D721Med (cell line): ENCODE data around the gene TINAG.
"Not testable (repeated sequence)": the region's sequence is repeated elsewhere in the genome, so short reads cannot be mapped to it uniquely, and the experiment has no call there.

Source experiments
- DNase-seq: peaks from one replicate; pipeline ENCODE4 v3.0.0; 2011; ENCODE audit warnings: low spot score; ENCODE audit not compliant: insufficient read length
- FAIRE-seq: peaks from 2 replicates; lab custom pipeline; 2011; peaks lifted over from hg19 to GRCh38; lab: Jason Lieb, UNC
- TF ChIP-seq, protein P1 (sequence below): IDR thresholded peaks from 2 replicates; pipeline ENCODE4 v1.5.1; 2012; ENCODE audit warnings: mild to moderate bottlenecking, control low read depth; ENCODE audit not compliant: insufficient read depth; ENCODE audit errors: missing control alignments

Gene TINAG

GRCh38 chr6:54307439-54307910, 766 bp upstream of the TINAG start:
- no peak for FAIRE-seq

GRCh38 chr6:54308986-54309315, 710 bp downstream of the TINAG start:
- TF ChIP-seq, protein P1, sequence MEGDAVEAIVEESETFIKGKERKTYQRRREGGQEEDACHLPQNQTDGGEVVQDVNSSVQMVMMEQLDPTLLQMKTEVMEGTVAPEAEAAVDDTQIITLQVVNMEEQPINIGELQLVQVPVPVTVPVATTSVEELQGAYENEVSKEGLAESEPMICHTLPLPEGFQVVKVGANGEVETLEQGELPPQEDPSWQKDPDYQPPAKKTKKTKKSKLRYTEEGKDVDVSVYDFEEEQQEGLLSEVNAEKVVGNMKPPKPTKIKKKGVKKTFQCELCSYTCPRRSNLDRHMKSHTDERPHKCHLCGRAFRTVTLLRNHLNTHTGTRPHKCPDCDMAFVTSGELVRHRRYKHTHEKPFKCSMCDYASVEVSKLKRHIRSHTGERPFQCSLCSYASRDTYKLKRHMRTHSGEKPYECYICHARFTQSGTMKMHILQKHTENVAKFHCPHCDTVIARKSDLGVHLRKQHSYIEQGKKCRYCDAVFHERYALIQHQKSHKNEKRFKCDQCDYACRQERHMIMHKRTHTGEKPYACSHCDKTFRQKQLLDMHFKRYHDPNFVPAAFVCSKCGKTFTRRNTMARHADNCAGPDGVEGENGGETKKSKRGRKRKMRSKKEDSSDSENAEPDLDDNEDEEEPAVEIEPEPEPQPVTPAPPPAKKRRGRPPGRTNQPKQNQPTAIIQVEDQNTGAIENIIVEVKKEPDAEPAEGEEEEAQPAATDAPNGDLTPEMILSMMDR: no peak
- FAIRE-seq (no peak), DNase-seq (no peak)

More at GRCh38 chr6:54307439-54307910, 766 bp upstream of the TINAG start:
- DNase-seq: no peak
- TF ChIP-seq, protein P1: no peak

DNA sequence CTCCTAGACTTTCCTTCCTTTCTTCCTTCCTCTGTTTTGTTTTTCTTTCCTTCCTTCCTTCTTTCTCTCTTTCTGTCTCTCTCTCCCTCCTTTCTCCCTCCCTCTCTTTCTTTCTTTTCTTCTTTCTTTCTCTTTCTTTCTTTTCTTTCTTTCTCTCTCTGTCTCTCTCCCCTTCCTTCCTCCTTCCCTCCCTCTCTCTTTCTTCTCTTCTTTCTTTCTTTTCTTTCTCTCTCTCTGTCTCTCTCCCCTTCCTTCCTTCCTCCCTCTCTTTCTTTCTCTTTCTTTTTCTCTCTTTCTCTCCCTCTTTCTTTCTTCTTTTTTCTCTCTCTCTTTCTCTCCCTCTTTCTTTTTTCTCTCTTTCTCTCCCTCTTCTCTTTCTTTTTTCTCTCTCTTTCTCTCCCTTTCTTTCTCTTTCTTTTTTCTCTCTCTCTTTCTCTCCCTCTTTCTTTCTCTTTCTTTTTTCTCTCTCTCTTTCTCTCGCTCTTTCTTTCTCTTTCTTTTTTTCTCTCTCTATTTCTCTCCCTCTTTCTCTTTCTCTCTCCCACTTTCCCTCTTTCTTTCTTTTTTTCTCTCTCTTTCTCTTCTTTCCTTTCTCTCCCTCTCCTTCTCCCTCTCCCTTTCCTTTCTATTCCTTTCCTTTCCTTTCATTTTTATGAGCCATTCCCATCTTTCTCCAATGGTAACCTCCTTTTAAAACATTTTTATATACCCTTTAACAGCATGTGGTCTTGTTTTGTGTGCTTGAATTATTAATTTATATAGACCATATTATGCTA, 2.3 kb downstream of the TINAG start:
- FAIRE-seq: no peak
- no peak for DNase-seq
- TF ChIP-seq, protein P1: no peak

GRCh38 chr6:54315656-54316055, 7.4 kb downstream of the TINAG start:
- TF ChIP-seq, protein P1: no peak
- FAIRE-seq (no peak), DNase-seq (no peak)

- no peak for FAIRE-seq
- DNase-seq: no peak
- TF ChIP-seq, protein P1: no peak
These were observed 12.6 kb downstream of the TINAG start for GRCh38 chr6:54320871-54321270.

- TF ChIP-seq, protein P1: no peak
- FAIRE-seq (no peak), DNase-seq (no peak)
These were observed 19.4 kb downstream of the TINAG start for GRCh38 chr6:54327631-54328030.

DNA sequence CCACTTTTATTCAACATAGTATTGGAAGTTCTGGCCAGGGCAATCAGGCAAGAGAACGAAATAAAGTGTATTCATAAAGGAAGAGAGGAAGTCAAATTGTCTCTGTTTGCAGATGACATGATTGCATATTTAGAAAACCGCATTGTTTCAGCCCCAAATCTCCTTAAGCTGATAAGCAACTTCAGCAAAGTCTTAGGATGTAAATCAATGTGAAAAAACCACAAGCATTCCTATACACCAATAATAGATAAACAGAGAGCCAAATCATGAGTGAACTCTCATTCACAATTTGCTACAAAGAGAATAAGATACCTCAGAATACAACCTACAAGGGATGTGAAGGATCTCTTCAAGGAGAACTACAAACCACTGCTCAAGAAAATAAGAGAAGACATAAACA, 23.3 kb downstream of the TINAG start:
- DNase-seq, FAIRE-seq: not testable (repeated sequence)
